HepG2 (cell line): ENCODE data around the gene TMEM114.

Experiments used
- EZH2 ChIP-seq: conservative IDR thresholded peaks from 2 replicates; pipeline ENCODE4 v1.6.1; 2012; ENCODE audit warnings: mild to moderate bottlenecking, low read depth, low read length, moderate library complexity
- MAZ ChIP-seq, 2 experiments: sonication (generic) in 1 of 2; formaldehyde crosslinking in 1 of 2; IDR thresholded peaks; 2 replicates each; pipeline versions ENCODE4 v1.5.0 to v1.6.1; 2012 to 2020; ENCODE audit warnings: low read depth in 2 of 2, mild to moderate bottlenecking in 2 of 2, borderline replicate concordance in 1 of 2, improper control_type of control experiment in 1 of 2, low read length in 1 of 2, missing genetic modification reagents in 1 of 2, moderate library complexity in 1 of 2
- ZNF24 ChIP-seq: fragments of 450-650 bp; IDR thresholded peaks from 2 replicates; pipeline ENCODE4 v1.6.1; 2017; ENCODE audit warnings: antibody characterized with exemption, mild to moderate bottlenecking
- ZNF709 ChIP-seq: sonication (generic); formaldehyde crosslinking; IDR thresholded peaks from 2 replicates; pipeline ENCODE4 v1.5.0; 2020; ENCODE audit warnings: mild to moderate bottlenecking, missing genetic modification reagents
- TF ChIP-seq, protein P1 (sequence below): sonication (generic); formaldehyde crosslinking; IDR thresholded peaks from 2 replicates; pipeline ENCODE4 v1.4.0; 2020; ENCODE audit warnings: missing genetic modification reagents
- TF ChIP-seq, protein P2 (sequence below): sonication (generic); formaldehyde crosslinking; IDR thresholded peaks from 2 replicates; pipeline ENCODE4 v1.5.0; 2020; ENCODE audit warnings: mild to moderate bottlenecking, missing genetic modification reagents, moderate library complexity

DNA sequence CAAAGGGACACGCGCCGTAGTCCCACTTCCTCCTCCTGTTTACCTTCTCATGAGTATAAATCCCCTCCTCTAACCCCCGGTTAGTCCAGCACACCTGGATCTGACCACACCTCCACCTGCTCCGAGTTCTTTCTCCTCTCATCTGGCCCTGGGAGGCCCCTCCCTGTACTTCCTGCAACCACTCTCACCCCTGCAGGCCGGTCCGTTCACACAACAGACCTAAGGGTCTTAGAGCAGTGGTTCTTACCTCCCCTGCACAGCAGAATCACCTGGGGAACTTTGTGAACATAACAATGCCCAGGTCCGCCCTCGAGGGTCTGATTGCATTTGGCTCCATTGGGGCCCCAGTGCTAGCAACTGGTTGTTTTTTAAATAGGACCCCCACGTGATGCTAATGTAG is 24.8 kb downstream of the TMEM114 start:
- TF ChIP-seq ZNF24: no peak
- TF ChIP-seq, protein P1, sequence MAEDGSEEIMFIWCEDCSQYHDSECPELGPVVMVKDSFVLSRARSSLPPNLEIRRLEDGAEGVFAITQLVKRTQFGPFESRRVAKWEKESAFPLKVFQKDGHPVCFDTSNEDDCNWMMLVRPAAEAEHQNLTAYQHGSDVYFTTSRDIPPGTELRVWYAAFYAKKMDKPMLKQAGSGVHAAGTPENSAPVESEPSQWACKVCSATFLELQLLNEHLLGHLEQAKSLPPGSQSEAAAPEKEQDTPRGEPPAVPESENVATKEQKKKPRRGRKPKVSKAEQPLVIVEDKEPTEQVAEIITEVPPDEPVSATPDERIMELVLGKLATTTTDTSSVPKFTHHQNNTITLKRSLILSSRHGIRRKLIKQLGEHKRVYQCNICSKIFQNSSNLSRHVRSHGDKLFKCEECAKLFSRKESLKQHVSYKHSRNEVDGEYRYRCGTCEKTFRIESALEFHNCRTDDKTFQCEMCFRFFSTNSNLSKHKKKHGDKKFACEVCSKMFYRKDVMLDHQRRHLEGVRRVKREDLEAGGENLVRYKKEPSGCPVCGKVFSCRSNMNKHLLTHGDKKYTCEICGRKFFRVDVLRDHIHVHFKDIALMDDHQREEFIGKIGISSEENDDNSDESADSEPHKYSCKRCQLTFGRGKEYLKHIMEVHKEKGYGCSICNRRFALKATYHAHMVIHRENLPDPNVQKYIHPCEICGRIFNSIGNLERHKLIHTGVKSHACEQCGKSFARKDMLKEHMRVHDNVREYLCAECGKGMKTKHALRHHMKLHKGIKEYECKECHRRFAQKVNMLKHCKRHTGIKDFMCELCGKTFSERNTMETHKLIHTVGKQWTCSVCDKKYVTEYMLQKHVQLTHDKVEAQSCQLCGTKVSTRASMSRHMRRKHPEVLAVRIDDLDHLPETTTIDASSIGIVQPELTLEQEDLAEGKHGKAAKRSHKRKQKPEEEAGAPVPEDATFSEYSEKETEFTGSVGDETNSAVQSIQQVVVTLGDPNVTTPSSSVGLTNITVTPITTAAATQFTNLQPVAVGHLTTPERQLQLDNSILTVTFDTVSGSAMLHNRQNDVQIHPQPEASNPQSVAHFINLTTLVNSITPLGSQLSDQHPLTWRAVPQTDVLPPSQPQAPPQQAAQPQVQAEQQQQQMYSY (CRISPR knock-in tag): no peak
- no peak for TF ChIP-seq ZNF709 (CRISPR knock-in tag)
- TF ChIP-seq, protein P2, sequence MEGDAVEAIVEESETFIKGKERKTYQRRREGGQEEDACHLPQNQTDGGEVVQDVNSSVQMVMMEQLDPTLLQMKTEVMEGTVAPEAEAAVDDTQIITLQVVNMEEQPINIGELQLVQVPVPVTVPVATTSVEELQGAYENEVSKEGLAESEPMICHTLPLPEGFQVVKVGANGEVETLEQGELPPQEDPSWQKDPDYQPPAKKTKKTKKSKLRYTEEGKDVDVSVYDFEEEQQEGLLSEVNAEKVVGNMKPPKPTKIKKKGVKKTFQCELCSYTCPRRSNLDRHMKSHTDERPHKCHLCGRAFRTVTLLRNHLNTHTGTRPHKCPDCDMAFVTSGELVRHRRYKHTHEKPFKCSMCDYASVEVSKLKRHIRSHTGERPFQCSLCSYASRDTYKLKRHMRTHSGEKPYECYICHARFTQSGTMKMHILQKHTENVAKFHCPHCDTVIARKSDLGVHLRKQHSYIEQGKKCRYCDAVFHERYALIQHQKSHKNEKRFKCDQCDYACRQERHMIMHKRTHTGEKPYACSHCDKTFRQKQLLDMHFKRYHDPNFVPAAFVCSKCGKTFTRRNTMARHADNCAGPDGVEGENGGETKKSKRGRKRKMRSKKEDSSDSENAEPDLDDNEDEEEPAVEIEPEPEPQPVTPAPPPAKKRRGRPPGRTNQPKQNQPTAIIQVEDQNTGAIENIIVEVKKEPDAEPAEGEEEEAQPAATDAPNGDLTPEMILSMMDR (CRISPR knock-in tag): no peak
- TF ChIP-seq EZH2: no peak
- no peak for TF ChIP-seq MAZ (IDR thresholded peaks at IDR 0.05; ENCODE audit: borderline replicate concordance, low read depth, low read length)
- no peak for TF ChIP-seq MAZ (CRISPR knock-in tag; IDR thresholded peaks at IDR 0.05; ENCODE audit: low read depth)
